ENCODE results near the gene TDRD5.
A peak's percentile ranks its signal among the peaks of the same experiment; 100 is the strongest.

Gene TDRD5

GRCh38 chr1:179591592-179592580 lies at the start of gene TDRD5:
Gene TDRD5, plus strand, starts transcription at chr1:179591832. Its CDS starts 784 bp downstream, at chr1:179592616.
- no peak within 1 kb of the TSS for H3K4me3 ChIP-seq (ENCODE audit: control insufficient read depth, low read depth, low read length)
- DNase-seq (ENCODE audit: low read depth), result no peak
- TF ChIP-seq CTCF (IDR thresholded peaks at IDR 0.05; ENCODE audit: control insufficient read depth, insufficient read depth, low read depth, low read length, missing control alignments), result no peak

DNA sequence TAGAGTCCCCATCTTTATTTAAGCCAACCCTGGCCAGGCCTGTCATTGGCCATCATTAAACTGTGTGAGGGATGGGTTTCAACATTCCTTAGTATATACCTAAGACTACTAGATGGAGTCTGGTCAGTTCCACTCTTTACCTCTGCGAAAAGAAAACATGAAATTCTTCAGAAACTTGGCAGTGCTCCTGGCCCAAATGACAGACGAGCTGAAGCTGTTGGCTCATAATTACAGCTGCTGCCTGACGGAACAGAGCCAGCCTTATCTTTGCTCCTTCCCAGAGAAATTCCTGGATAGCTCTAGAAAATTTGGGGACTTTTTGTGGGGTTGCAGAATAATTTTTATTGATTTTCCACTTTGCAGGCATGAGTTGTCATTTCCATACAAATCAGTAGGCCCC lies 46.3 kb upstream of the TDRD5 start:
- no peak for DNase-seq (ENCODE audit: low read depth)
- H3K4me3 ChIP-seq (ENCODE audit: control insufficient read depth, low read depth, low read length), result no peak overlapping the region
- no peak for TF ChIP-seq CTCF (IDR thresholded peaks at IDR 0.05; ENCODE audit: control insufficient read depth, insufficient read depth, low read depth, low read length, missing control alignments)

DNA sequence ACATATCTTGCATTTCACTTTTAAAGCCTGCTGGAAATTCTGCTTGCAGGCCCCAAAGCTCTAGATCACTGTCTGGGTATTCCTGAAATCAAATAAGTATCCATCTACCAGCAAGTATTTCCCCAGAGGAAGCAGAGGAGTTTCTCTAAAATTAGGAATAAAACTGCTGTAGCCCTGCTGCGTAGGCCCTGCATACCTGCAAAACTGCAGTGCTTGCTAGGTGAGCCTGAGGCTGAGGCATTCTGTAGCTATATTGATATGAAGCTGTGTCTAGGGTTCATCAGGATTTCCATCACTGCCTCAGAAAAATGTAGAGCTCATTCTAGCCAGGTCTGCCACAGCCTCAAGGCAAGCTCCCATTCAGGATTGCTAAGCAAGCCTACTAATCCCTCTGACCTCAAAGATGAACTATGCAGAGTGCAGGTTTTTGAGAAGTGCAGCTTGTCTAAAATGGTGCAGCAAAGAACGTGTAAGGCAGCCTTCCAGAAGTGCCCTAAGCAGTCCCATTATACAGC lies 44.6 kb upstream of the TDRD5 start:
- no peak for DNase-seq (ENCODE audit: low read depth)
- no peak for TF ChIP-seq CTCF (IDR thresholded peaks at IDR 0.05; ENCODE audit: control insufficient read depth, insufficient read depth, low read depth, low read length, missing control alignments)
- H3K4me3 ChIP-seq (ENCODE audit: control insufficient read depth, low read depth, low read length), result no peak overlapping the region

DNA sequence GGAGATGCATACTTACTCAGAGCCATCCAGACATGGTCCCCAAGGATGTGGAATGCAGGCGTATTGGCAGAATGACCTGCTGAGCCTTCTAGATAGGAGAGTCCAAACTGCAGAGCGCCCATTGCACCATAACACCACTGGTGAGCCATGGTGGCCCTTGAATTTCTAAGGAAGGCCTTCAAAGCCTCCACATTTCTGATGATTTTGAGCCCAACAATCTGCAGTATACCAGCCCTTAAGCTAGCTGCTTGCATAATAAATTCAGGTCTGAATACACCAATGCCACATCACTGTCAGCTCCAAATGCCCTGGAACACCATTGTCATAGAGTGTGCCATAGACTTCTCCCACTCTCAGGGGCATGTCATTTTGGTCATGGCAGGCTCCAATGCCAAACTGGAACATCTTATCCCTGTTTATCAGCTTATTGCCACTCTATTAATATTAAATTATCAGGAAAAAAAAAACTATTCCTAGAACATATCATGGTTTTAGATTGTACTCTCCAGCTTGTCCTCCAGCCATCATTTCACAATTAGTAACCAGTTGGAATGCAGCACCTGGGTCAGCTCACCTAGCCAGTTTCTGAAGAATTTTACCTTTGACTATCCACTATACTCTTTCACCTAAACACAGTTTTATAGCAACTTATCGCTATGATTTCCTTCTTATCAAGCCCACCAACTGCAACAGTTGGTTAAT lies 42.8 kb upstream of the TDRD5 start:
- DNase-seq (ENCODE audit: low read depth), result no peak
- TF ChIP-seq CTCF (IDR thresholded peaks at IDR 0.05; ENCODE audit: control insufficient read depth, insufficient read depth, low read depth, low read length, missing control alignments), result no peak
- no peak overlapping the region for H3K4me3 ChIP-seq (ENCODE audit: control insufficient read depth, low read depth, low read length)

GRCh38 chr1:179549368-179549700 lies 42.3 kb upstream of the TDRD5 start:
- no peak for TF ChIP-seq CTCF (IDR thresholded peaks at IDR 0.05; ENCODE audit: control insufficient read depth, insufficient read depth, low read depth, low read length, missing control alignments)
- no peak overlapping the region for H3K4me3 ChIP-seq (ENCODE audit: control insufficient read depth, low read depth, low read length)
- DNase-seq (ENCODE audit: low read depth), result no peak

DNA sequence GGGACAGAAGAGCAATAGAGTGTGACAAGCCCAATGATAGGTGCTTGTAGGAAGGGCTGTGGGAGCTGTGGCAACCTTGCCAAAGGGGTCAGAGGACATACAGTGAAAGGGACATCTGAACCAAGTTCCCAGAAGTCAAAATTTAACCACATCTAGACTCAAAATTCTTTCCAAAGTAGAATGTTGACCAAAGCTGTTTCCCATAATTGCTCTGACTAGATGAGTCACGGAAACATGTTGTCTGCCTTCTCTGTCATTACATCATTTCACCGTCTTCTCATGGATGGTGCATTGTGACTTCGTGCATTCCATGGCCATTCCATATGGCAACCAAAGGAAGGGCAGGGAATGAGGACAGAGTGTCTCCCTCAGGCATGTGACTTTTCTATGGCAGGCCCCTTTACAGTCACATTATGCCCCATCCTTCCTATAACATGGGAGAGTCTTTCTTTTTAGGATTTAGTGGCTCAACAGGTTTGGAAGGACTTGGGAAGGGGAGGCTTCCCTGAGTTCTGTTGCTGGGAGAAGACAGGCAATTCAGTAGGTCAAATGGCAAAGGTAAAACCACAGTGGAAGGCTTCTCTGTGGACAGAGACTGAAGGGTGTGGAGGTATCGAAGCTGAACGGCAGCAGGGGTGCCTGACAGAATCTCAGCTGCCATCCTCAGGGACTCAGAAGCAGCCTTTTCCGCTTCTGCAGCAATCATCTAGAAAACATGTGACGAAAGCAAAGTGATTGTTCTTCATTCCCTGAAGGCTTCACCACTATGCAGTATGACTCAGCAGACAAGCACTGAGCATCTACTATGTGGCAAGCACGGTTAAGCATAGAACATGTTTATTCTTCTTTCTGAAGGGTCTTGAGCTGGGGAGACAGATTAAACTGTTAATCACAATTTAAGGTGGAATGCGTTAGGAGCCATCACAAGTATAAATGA lies 40.6 kb upstream of the TDRD5 start:
- no peak overlapping the region for H3K4me3 ChIP-seq (ENCODE audit: control insufficient read depth, low read depth, low read length)
- no peak for TF ChIP-seq CTCF (IDR thresholded peaks at IDR 0.05; ENCODE audit: control insufficient read depth, insufficient read depth, low read depth, low read length, missing control alignments)
- peak; percentile 24 for DNase-seq (ENCODE audit: low read depth)
